Measurements from ENCODE around the gene GPR108.

DNA sequence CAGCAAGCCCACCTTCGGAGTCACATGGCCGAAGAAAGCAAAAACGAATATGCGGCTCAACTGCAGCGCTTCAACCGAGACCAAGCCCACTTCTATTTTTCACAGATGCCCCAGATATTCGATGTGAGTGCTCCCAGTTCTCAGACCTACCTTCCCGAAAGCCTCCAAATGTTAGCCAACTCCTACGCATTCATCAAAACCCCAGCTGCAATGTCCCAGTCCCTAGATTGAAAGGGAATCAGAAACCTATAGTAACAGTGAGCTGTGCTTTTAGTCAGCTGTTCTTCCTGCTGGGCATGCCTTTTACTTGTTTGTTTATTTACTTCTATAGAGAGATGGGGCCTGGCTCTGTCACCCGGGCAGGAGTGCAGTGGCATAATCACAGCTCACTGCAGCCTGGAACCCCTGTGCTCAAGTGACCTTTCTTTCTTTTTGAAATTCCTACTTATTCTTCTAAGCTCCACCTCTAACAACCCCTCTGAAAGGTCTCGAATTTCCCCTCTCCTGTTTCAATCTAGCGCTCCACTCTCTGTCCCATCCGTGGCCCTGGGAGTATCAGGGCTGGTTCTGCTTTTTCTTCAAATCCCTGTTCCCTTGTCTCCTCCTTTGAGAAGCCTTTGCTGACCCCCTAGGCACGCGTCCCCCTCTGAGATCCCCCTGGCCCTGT lies 6.5 kb upstream of the GPR108 start:
- TF ChIP-seq EZH2phosphoT487 (IDR thresholded peaks at IDR 0.05; ENCODE audit: borderline replicate concordance, low read depth) (no peak), RAD21 (IDR thresholded peaks at IDR 0.05; ENCODE audit: low read length) (no peak), POLR2AphosphoS5 (IDR thresholded peaks at IDR 0.05; ENCODE audit: low read depth, low read length) (no peak), GABPA (IDR thresholded peaks at IDR 0.05; ENCODE audit: low read depth) (no peak), MAX (IDR thresholded peaks at IDR 0.05; ENCODE audit: low read depth) (no peak), TCF12 (IDR thresholded peaks at IDR 0.05) (no peak), CHD2 (IDR thresholded peaks at IDR 0.05; ENCODE audit: low read length, partially characterized antibody) (no peak), RFX5 (IDR thresholded peaks at IDR 0.05; ENCODE audit: low read length) (no peak)
- TF ChIP-seq, protein P1, sequence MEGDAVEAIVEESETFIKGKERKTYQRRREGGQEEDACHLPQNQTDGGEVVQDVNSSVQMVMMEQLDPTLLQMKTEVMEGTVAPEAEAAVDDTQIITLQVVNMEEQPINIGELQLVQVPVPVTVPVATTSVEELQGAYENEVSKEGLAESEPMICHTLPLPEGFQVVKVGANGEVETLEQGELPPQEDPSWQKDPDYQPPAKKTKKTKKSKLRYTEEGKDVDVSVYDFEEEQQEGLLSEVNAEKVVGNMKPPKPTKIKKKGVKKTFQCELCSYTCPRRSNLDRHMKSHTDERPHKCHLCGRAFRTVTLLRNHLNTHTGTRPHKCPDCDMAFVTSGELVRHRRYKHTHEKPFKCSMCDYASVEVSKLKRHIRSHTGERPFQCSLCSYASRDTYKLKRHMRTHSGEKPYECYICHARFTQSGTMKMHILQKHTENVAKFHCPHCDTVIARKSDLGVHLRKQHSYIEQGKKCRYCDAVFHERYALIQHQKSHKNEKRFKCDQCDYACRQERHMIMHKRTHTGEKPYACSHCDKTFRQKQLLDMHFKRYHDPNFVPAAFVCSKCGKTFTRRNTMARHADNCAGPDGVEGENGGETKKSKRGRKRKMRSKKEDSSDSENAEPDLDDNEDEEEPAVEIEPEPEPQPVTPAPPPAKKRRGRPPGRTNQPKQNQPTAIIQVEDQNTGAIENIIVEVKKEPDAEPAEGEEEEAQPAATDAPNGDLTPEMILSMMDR (IDR thresholded peaks at IDR 0.05), result no peak
- TF ChIP-seq, protein P2, sequence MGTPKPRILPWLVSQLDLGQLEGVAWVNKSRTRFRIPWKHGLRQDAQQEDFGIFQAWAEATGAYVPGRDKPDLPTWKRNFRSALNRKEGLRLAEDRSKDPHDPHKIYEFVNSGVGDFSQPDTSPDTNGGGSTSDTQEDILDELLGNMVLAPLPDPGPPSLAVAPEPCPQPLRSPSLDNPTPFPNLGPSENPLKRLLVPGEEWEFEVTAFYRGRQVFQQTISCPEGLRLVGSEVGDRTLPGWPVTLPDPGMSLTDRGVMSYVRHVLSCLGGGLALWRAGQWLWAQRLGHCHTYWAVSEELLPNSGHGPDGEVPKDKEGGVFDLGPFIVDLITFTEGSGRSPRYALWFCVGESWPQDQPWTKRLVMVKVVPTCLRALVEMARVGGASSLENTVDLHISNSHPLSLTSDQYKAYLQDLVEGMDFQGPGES (IDR thresholded peaks at IDR 0.05; ENCODE audit: low read depth, low read length), result no peak
- TF ChIP-seq, protein P3, sequence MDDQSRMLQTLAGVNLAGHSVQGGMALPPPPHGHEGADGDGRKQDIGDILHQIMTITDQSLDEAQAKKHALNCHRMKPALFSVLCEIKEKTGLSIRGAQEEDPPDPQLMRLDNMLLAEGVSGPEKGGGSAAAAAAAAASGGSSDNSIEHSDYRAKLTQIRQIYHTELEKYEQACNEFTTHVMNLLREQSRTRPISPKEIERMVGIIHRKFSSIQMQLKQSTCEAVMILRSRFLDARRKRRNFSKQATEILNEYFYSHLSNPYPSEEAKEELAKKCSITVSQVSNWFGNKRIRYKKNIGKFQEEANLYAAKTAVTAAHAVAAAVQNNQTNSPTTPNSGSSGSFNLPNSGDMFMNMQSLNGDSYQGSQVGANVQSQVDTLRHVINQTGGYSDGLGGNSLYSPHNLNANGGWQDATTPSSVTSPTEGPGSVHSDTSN (IDR thresholded peaks at IDR 0.05), result no peak

Measured in SK-N-SH (cell line).